Calu3 (cell line): ENCODE data around the gene CCNJ. TPM values are rescaled to one million over a fixed set of nuclear protein-coding genes. Genes with fewer than 3 reads are reported as not detected.
"Not testable (repeated sequence)": the region's sequence is repeated elsewhere in the genome, so short reads cannot be mapped to it uniquely, and the experiment has no call there.

ENCODE experiments used
- BruUV-seq: library from RNA; stranded (reverse); fragments of 400-500 nt; replicated peaks from 2 replicates; lab custom pipeline; 2021; lab: Mats Ljungman, UMichigan
- CTCF ChIA-PET: fragments of 300-600 bp; sonication (Branson Sonifier 250); formaldehyde crosslinking; loops from one replicate; lab custom pipeline; 2022; ENCODE audit warnings: antibody characterized with exemption; lab: Charles Lee
- DNase-seq: peaks from one replicate; pipeline ENCODE4 v3.0.0; 2022
- H3K27ac Mint-ChIP-seq: one replicate; pipeline ENCODE4 v1.8.0; 2022; ENCODE audit warnings: mixed read lengths; ENCODE audit not compliant: unreplicated experiment
- H3K27me3 Mint-ChIP-seq: one replicate; pipeline ENCODE4 v1.8.0; 2022; ENCODE audit warnings: mixed read lengths; ENCODE audit not compliant: unreplicated experiment
- H3K36me3 Mint-ChIP-seq: one replicate; pipeline ENCODE4 v1.8.0; 2022; ENCODE audit warnings: mild to moderate bottlenecking, moderate library complexity, mixed read lengths; ENCODE audit not compliant: insufficient read depth, unreplicated experiment
- H3K4me1 Mint-ChIP-seq: one replicate; pipeline ENCODE4 v1.8.0; 2022; ENCODE audit warnings: mild to moderate bottlenecking, low read depth, mixed read lengths; ENCODE audit not compliant: unreplicated experiment
- H3K4me3 Mint-ChIP-seq: one replicate; pipeline ENCODE4 v1.8.0; 2022; ENCODE audit warnings: mild to moderate bottlenecking, low read depth, moderate library complexity, mixed read lengths; ENCODE audit not compliant: unreplicated experiment
- H3K9me3 Mint-ChIP-seq: one replicate; pipeline ENCODE4 v1.8.0; 2022; ENCODE audit warnings: low read depth, mixed read lengths; ENCODE audit not compliant: unreplicated experiment
- intact Hi-C: fragments of 100-400 bp; cut with micrococcal nuclease; formaldehyde crosslinking; loops from one replicate; pipeline ENCODE4 v1.10.0; 2022; ENCODE audit not compliant: unreplicated experiment
- total RNA-seq: library from RNA; stranded (reverse); gene quantifications from 2 replicates; pipeline ENCODE4 v1.2.3, GENCODE V29; 2022
- TF ChIP-seq, protein P1 (sequence below): fragments of 200-600 bp; IDR thresholded peaks from one replicate; pipeline ENCODE4 v1.8.0; 2022; ENCODE audit warnings: antibody characterized with exemption; ENCODE audit not compliant: unreplicated experiment

The CCNJ gene
- total RNA-seq, 1 experiment from 2014 or later, result 5.9 TPM

DNA sequence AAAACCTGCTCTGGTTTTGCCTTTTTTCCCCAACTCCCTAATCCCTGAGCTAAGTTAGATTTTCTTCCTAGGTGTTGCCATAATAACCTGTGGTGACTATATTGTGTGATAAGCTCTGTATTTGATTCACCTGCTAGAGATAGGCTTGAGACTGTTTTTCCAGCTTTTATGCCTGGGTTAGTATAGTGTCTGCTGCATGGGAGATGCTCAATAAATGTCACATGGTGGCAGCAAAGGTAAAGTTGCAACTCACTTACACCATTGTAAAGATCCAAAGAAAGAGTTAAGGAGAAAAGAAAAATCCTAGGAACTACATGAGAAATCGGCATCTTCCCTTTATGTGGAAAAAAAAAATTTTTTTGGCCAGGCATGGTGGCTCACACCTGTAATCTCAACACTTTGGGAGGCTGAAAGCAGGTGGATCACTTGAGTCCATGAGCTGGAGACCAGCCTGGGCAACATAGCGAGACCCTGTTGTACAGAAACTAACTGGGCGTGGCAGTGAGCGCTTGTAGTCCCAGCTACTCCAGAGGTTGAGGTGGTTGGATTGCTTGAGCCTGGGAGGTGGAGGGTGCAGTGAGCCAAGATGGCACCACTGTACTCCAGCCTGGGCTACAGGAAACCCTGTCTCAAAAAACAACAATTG, 3.7 kb downstream of the CCNJ start:
- no peak overlapping the region for H3K27ac Mint-ChIP-seq
- no peaks in the 10 kb centered on the region for H3K4me1 Mint-ChIP-seq
- intact Hi-C loops, result no loop called here
- no TSS peak for BruUV-seq
- H3K27me3 Mint-ChIP-seq, result no peaks in the 10 kb centered on the region
- H3K9me3 Mint-ChIP-seq, result no peaks in the 10 kb centered on the region
- CTCF ChIA-PET, result interaction anchor here (0.5 kb wide), 1 partner anchor 160 kb away, joined by 6 read pairs; no protein-coding TSS in a partner anchor
- H3K4me3 Mint-ChIP-seq, result no peak overlapping the region
- H3K36me3 Mint-ChIP-seq, result peaks cover 12% of the 10 kb centered on the region
- no peak for DNase-seq
- TF ChIP-seq, protein P1, sequence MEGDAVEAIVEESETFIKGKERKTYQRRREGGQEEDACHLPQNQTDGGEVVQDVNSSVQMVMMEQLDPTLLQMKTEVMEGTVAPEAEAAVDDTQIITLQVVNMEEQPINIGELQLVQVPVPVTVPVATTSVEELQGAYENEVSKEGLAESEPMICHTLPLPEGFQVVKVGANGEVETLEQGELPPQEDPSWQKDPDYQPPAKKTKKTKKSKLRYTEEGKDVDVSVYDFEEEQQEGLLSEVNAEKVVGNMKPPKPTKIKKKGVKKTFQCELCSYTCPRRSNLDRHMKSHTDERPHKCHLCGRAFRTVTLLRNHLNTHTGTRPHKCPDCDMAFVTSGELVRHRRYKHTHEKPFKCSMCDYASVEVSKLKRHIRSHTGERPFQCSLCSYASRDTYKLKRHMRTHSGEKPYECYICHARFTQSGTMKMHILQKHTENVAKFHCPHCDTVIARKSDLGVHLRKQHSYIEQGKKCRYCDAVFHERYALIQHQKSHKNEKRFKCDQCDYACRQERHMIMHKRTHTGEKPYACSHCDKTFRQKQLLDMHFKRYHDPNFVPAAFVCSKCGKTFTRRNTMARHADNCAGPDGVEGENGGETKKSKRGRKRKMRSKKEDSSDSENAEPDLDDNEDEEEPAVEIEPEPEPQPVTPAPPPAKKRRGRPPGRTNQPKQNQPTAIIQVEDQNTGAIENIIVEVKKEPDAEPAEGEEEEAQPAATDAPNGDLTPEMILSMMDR, result no peak

DNA sequence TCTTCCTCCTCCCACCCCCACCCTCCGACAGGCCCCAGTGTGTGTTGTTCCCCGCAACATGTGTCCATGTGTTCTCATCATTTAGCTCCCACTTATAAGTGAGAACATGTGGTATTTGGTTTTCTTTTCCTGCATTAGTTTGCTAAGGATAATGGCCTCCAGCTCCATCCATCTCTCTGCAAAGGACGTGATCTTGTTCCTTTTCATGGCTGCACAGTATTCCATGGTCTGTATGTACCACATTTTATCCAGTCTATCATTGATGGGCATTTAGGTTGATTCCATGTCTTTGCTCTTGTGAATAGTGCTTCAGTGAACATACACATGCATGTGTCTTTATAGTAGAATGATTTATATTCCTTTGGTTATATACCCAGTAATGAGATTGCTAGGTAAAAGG, 4.5 kb downstream of the CCNJ start:
- peaks cover 12% of the 10 kb centered on the region for H3K36me3 Mint-ChIP-seq
- BruUV-seq, DNase-seq, H3K9me3 Mint-ChIP-seq, intact Hi-C loops, H3K4me3 Mint-ChIP-seq, H3K27ac Mint-ChIP-seq, H3K4me1 Mint-ChIP-seq, H3K27me3 Mint-ChIP-seq: not testable (repeated sequence)
- CTCF ChIA-PET, result interaction anchor here (0.5 kb wide), 1 partner anchor 102 kb away, joined by 3 read pairs; no protein-coding TSS in a partner anchor

DNA sequence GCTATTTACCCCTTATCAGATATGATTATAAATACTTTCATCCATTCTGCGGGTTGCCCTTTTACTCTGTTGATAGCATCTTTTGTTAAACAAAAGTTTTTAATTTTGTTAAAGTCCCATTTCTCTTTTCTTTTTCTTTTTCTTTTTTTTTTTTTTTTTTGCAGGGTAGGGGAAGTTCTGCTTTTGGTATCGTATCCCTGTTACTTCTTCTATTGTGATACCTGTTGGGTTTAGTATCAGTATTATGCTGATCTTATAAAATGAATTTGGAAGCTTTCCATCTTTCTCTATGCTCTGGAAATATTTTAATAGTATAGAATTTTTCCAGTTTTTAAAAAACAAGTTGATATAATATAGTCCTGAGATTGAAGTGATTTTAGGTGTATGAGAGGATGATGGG, 6.0 kb downstream of the CCNJ start:
- TF ChIP-seq, protein P1, result no peak
- no peaks in the 10 kb centered on the region for H3K4me1 Mint-ChIP-seq
- intact Hi-C loops, result no loop called here
- no peak overlapping the region for H3K4me3 Mint-ChIP-seq
- no peak for DNase-seq
- H3K36me3 Mint-ChIP-seq, result peaks cover under 1% of the 10 kb centered on the region
- H3K27ac Mint-ChIP-seq, result no peak overlapping the region
- no peaks in the 10 kb centered on the region for H3K27me3 Mint-ChIP-seq
- CTCF ChIA-PET, result no interaction called here
- no peaks in the 10 kb centered on the region for H3K9me3 Mint-ChIP-seq
- no TSS peak for BruUV-seq

DNA sequence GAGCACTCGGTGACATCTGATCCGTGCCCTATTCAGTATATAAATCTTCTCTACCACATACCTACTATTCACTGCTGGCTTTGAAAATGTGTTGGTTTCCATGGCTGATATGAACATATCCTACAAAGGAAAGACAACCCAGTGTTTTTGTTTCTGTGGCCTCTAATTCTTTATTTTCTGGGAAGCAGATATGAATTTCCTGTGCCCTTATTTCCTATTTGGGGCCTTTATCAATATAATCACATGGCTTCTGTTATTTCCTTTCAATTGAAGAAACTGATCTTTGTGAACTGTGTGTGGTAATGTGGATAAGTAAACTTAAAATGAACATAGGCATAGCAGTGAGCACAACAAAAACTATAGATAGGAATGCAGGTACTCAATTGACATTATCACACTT, 10.6 kb downstream of the CCNJ start:
- CTCF ChIA-PET, result no interaction called here
- Mint-ChIP-seq H3K36me3 (no peaks in the 10 kb centered on the region), H3K27me3 (no peaks in the 10 kb centered on the region), H3K27ac (no peak overlapping the region), H3K4me1 (no peaks in the 10 kb centered on the region), H3K9me3 (no peaks in the 10 kb centered on the region), H3K4me3 (no peak overlapping the region)
- BruUV-seq, result no TSS peak
- TF ChIP-seq, protein P1, result no peak
- DNase-seq, result no peak
- intact Hi-C loops, result no loop called here

DNA sequence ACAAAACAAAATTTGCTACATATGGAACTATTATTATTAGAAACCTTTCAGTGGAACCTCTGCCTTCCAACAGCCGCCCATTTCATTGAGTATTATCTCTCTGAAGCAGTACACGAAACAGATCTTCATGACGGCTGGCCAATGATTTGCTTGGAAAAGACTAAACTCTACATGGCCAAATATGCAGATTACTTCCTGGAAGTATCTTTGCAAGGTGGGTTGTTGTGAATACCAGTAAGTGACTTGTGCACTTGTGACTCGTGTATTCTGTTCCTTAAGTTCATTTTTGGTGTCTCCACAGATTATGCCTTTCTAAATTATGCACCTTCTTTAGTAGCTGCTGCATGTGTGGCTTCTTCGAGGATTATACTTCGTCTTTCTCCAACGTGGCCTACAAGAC, 13.4 kb downstream of the CCNJ start:
- H3K4me1 Mint-ChIP-seq, result no peaks in the 10 kb centered on the region
- peaks cover 4% of the 10 kb centered on the region for H3K36me3 Mint-ChIP-seq
- H3K9me3 Mint-ChIP-seq, result no peaks in the 10 kb centered on the region
- H3K27me3 Mint-ChIP-seq, result no peaks in the 10 kb centered on the region
- no peak overlapping the region for H3K27ac Mint-ChIP-seq
- DNase-seq, result no peak
- H3K4me3 Mint-ChIP-seq, result no peak overlapping the region
- CTCF ChIA-PET, result no interaction called here
- intact Hi-C loops, result no loop called here
- TF ChIP-seq, protein P1, result no peak
- BruUV-seq, result no TSS peak
